NCI-H2029 (cell line): ENCODE measurements around the gene FBXL2.
"Not testable (repeated sequence)": the region's sequence is repeated elsewhere in the genome, so short reads cannot be mapped to it uniquely, and the experiment has no call there.

ENCODE experiments used
- DNase-seq: peaks from one replicate; lab custom pipeline; 2025; lab: John Stamatoyannopoulos, UW

The FBXL2 gene

GRCh38 chr3:33386631-33387030, 109.4 kb downstream of the FBXL2 start:
- no peak for DNase-seq

DNA sequence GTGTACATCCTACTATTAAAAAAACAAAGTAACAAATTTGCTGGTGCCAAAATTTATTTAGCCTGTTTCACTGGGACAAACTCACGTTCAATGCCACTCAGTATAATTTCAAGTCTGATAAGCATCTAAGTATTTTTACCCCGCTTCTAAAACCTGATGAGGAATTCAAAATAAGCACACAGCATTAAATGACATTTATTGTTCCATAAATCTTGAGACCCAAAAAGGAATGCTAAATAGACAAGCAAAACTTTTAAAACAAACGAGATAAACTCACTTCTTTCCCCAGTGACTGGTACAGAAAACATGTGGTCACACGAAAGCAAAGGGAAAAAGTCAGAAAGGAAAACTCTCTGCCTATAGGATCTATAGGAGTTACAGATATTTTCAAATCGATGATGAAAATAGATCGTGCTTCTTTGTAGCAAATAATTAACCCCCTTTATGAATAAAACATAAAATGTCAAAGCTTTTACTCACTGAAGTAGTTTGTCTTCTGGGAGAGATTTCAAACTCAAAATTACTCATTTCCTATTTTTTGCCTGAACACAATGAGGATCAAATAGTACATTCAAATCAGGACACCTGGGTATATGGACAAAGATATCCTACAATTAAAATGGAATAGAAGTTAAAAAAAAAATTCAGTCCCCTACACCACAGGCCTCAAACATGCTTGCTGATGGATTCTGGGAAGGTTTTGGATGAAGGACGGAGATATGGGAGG, 111.3 kb downstream of the FBXL2 start:
- no peak for DNase-seq

DNA sequence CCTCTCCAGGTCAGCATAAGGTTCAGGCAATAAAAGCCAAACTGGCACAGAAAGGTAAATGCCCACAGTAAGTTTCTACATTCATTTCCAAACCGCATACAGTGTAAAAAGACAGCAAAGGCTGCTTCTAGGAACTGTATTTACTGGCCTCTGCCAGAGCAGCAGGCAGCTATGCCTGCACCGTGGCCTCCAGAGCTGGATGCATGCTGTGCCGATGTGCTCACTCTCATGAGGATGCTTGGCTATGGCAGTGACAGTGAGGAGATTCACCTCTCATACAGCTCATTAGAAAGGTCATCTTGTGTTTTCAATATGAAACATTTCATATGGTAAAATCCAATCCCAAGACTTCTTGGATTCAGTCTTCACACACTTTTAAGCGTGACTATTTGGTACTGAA, 112.7 kb downstream of the FBXL2 start:
- DNase-seq = no peak

GRCh38 chr3:33391255-33391995, 114.2 kb downstream of the FBXL2 start:
- DNase-seq = no peak

DNA sequence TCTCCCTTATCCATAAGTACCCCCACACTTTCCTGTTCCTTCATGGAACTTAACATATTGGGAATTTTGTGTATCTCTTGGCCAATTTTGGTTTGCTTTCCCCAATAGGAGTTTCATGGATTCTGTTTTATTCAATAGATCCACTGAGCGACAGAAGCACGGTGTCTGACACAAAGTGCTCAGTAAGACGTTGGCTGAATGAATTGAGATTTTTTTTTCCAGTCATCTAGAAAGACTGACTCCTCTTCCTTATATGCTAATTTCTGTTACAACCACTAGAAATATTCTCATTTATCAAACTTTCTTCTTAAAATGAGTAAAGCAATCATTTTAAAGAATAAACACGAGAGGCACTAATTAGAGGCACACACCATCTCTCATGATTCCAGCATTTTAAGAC, 114.9 kb downstream of the FBXL2 start:
- no peak for DNase-seq

GRCh38 chr3:33392703-33393125, 115.5 kb downstream of the FBXL2 start:
- no peak for DNase-seq

DNA sequence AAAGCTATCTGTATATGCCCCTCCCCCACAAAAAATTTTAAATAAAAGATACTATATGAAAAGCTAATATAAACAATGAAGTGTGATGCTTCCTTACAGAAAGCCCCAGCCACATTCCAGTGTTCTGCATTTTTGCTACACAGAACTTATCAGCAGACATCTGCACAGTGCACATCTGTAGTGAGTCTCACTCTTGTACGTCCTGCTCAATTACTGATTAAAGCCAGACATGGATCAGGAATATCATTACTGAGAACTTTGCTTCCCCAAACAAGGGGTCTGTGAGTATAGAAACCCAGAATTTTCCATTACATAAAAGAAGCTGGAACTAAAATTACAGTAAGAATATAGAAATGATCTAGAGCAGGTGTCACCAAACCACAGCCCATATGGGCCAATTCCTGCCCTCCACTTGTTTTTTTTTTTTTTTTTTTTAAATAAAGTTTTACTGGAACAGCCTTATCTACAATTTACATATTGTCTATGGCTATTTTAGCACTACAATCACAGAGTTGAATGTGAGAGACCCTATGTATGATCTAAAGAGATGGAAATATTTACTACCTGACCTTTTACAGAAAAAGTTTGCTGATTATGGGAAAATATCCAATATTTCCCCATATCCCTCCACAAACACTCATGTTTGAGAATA, 117.3 kb downstream of the FBXL2 start:
- no peak for DNase-seq

GRCh38 chr3:33395900-33396299, 118.7 kb downstream of the FBXL2 start:
- DNase-seq = no peak

DNA sequence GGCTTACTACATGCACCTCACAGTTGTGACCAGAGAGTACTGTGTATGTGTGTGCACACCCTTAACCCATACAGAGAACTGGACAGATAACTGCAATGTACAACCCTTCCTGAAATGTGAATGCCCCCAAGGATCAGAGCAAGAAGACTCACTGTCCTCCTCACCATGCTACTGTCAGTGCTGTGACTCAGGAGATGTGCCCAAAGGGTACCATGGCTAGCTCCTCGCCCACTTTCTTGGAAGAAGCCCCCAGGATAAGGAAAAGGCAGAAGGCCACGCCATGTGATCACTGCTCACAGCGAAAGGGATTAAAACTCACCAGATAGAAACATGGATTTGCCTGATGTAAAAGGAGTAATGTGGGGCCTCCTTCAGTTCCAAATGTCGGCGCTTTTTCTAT, 121.2 kb downstream of the FBXL2 start:
- DNase-seq = no peak

DNA sequence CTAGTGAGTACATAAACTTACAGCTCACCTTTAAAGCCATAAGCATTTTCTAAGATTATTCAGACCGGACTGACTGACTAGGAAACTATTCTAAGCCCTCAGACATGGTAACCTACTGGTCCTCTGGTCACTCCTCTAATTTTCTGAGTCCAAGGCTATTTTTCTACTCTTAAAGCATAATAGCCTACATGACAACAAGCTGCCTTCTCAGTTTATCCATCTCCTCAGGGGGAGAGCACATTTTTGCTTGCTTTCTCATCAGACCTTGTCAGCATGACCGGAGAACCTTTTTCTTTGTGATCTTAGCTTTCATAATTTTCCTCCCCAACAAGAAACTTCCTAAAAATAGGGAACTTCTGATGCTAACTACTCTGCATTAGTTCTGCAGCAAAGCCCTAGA, 124.5 kb downstream of the FBXL2 start:
- no peak for DNase-seq

- no peak for DNase-seq
Observed at GRCh38 chr3:33402936-33403335, 125.7 kb downstream of the FBXL2 start.

- DNase-seq = no peak
Observed at GRCh38 chr3:33403756-33404155, 126.5 kb downstream of the FBXL2 start.

GRCh38 chr3:33410816-33411215, 133.6 kb downstream of the FBXL2 start:
- not testable (repeated sequence) for DNase-seq

- DNase-seq = no peak
Observed at GRCh38 chr3:33417066-33417673, 139.9 kb downstream of the FBXL2 start.

- DNase-seq = no peak
Observed at GRCh38 chr3:33419948-33420347, 142.7 kb downstream of the FBXL2 start.

DNA sequence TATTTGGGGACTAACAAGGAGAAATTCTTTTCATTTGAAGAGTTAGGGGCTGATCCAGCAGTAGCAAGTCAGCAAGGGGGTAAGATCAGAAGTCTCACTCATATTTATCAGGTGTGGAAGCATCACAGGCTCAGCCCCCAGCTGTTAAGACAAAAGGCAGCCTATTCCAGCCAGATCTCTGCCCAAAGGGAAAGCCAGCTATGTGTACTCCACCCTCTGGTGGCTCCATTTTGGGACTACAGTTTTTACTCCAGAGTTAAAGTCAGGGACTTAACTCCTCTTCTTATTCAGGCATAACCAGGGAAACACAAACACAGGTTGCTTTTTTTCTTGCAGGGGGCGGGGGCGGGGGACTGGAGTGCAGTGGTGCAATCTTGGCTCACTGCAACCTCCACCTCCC, 143.7 kb downstream of the FBXL2 start:
- no peak for DNase-seq

- DNase-seq = no peak
Observed at GRCh38 chr3:33424606-33425452, 147.6 kb downstream of the FBXL2 start.

DNA sequence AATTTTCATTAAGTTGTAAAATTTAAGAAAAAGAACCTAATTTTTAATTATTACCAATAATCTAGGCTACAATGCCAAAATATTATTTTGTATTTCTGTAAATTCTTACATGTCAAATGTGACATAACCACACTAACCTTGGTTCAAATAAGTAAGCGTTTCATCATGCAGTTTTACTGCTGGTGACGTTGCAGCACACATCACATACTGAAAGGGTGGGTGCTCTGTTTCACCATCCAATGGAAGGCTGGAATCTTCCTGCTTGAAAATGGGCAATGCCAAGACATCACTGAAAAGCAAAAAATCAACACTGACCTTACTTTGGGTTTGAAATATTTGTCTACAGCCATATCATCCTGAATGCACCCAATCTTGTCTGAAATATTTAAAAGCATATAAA, 148.2 kb downstream of the FBXL2 start:
- no peak for DNase-seq

DNA sequence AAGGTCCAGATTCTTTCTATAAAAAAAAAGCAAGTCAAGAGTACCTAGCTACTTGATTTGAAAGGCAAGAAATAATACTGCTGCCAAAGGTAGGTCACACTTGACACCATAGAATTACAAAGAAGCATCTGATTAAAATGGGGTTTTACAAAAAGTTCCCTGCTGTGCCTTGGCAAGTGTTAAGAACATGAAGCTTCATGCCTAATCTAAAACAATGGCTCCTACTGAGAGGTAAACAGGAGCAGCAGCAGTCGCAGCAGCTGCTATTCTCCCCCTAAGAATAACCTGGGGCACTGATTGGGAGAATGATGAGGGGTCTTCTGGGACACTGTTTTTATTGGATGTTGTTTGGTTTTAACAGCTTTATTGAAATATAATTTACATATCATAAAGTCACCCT, 148.8 kb downstream of the FBXL2 start:
- no peak for DNase-seq

DNA sequence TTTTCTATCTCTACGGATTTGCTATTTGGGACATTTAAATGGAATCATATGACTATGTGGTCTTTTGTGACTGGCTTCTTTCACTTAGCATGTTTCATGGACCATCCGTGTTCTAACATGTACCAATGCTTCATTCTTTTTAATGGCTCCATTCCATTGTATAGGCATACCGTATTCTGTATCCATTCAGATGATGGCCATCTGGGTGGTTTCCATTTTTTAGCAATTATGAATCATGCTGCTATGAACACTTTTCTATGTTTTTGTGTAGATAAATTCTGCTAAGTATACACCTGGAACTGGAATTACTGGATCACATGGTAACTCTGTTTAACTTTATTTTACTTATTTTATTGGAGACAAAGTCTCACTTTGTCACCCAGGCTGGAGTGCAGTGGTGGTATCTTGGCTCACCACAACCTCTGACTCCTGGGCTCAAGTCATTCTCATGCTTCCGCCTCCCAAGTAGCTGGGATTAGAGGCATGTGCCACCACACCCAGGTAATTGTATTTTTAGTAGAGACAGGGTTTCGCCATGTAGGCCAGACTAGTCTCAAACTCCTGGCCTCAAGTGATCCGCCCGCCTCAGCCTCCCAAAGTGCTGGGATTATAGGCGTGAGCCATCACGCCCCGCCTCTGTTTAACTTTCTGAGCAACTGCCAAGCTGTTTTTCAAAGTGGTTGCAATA, 149.5 kb downstream of the FBXL2 start:
- DNase-seq = no peak

- DNase-seq = no peak
Observed at GRCh38 chr3:33428734-33429133, 151.5 kb downstream of the FBXL2 start.
